HepG2 (cell line): Measurements from ENCODE around the gene ATP1A2. TPM values are rescaled to one million over a fixed set of nuclear protein-coding genes. Genes with fewer than 3 reads are reported as not detected.

ENCODE experiments used
- ATAC-seq: fragments of 200-7000 bp; cut with Tn5 transposase; 3 replicates; pipeline ENCODE4 v1.9.1; 2020; ENCODE audit warnings: mild to moderate bottlenecking, moderate library complexity
- BruUV-seq: library from RNA; stranded (reverse); fragments of 400-500 nt; replicated peaks from 2 replicates; lab custom pipeline; 2021; lab: Mats Ljungman, UMichigan
- CTCF ChIA-PET: fragments of 300-600 bp; formaldehyde crosslinking; extraction: SDS; loops from one replicate; lab custom pipeline; 2021; ENCODE audit warnings: low total read pairs, inconsistent platforms, low intra/inter-chr PET ratio; lab: Yijun Ruan, JAX
- POLR2A ChIA-PET: fragments of 350-600 bp; sonication (Branson Sonifier 250); formaldehyde crosslinking; loops from one replicate; lab custom pipeline; 2020; ENCODE audit warnings: antibody characterized with exemption, inconsistent platforms; lab: Yijun Ruan, JAX
- DNase-seq: peaks from one replicate; pipeline ENCODE4 v3.0.0-alpha.2; 2015; ENCODE audit warnings: low spot score
- FAIRE-seq: peaks from 3 replicates; lab custom pipeline; 2011; peaks lifted over from hg19 to GRCh38; lab: Jason Lieb, UNC
- H2AFZ ChIP-seq: one replicate; pipeline ENCODE4 v1.6.1; 2011; ENCODE audit warnings: low read length, inconsistent platforms
- H3K27ac ChIP-seq: fragments of 300-600 bp; 3 replicates; pipeline ENCODE4 v1.8.0; 2011; ENCODE audit warnings: mixed run types, mild to moderate bottlenecking, mixed read lengths, low read length, inconsistent platforms; ENCODE audit not compliant: insufficient read depth; ENCODE audit errors: extremely low read length
- H3K27me3 ChIP-seq, 2 experiments: fragments of 200-600 bp in 1 of 2; 2 replicates in 1 of 2; 3 replicates in 1 of 2; pipeline versions ENCODE4 v1.6.0 to v1.8.0; 2011; ENCODE audit warnings: low read length in 2 of 2, mild to moderate bottlenecking in 2 of 2, moderate library complexity in 2 of 2, inconsistent platforms in 1 of 2; ENCODE audit not compliant: insufficient read depth in 2 of 2, control insufficient read depth in 1 of 2
- H3K36me3 ChIP-seq, 2 experiments: fragments of 200-600 bp in 1 of 2; replicated peaks in 1 of 2; 2 replicates in 1 of 2; 3 replicates in 1 of 2; pipeline versions ENCODE4 v1.5.1 to v1.8.0; 2011; ENCODE audit warnings: low read length in 2 of 2, inconsistent platforms in 1 of 2; ENCODE audit not compliant: insufficient read depth in 2 of 2, control insufficient read depth in 1 of 2
- H3K4me1 ChIP-seq: 2 replicates; pipeline ENCODE4 v1.5.1; 2012; ENCODE audit warnings: low read length, inconsistent platforms; ENCODE audit not compliant: insufficient read depth
- H3K4me2 ChIP-seq: 2 replicates; pipeline ENCODE4 v1.6.0; 2011; ENCODE audit warnings: low read depth, low read length, inconsistent platforms
- H3K4me3 ChIP-seq, 3 experiments: fragments of 200-600 bp in 1 of 3; sonication (generic), shearing (Covaris generic) in 1 of 3; replicated peaks in 1 of 3; 2 replicates each; pipeline ENCODE4 v1.5.1; 2011 to 2016; ENCODE audit warnings: low read length in 3 of 3, inconsistent platforms in 2 of 3, low read depth in 2 of 3, mild to moderate bottlenecking in 2 of 3, control low read depth in 1 of 3, mixed read lengths in 1 of 3; ENCODE audit not compliant: insufficient read depth in 1 of 3
- H3K79me2 ChIP-seq: one replicate; pipeline ENCODE4 v1.6.1; 2011; ENCODE audit warnings: low read length, inconsistent platforms; ENCODE audit not compliant: insufficient read depth
- H3K9ac ChIP-seq: 2 replicates; pipeline ENCODE4 v1.6.0; 2011; ENCODE audit warnings: mild to moderate bottlenecking, low read depth, low read length, inconsistent platforms; ENCODE audit not compliant: insufficient read depth
- H3K9me3 ChIP-seq: 2 replicates; pipeline ENCODE4 v1.5.1; 2012; ENCODE audit warnings: mild to moderate bottlenecking, low read length
- H4K20me1 ChIP-seq: 2 replicates; pipeline ENCODE4 v1.6.0; 2011; ENCODE audit warnings: inconsistent platforms, mild to moderate bottlenecking, low read length, moderate library complexity; ENCODE audit not compliant: insufficient read depth
- ATF2 ChIP-seq: sonication (generic); formaldehyde crosslinking; IDR thresholded peaks from 2 replicates; pipeline ENCODE4 v1.4.0; 2020; ENCODE audit warnings: missing genetic modification reagents
- CBFB ChIP-seq: sonication (generic); formaldehyde crosslinking; IDR thresholded peaks from 2 replicates; pipeline ENCODE4 v1.4.0; 2020; ENCODE audit warnings: missing genetic modification reagents
- CERS6 ChIP-seq: sonication (generic); formaldehyde crosslinking; IDR thresholded peaks from 2 replicates; pipeline ENCODE4 v1.5.0; 2020; ENCODE audit warnings: missing genetic modification reagents
- E2F5 ChIP-seq: sonication (generic); formaldehyde crosslinking; conservative IDR thresholded peaks from 2 replicates; pipeline ENCODE4 v1.4.0; 2020; ENCODE audit warnings: missing genetic modification reagents
- HDAC1 ChIP-seq: sonication (generic); formaldehyde crosslinking; IDR thresholded peaks from 2 replicates; pipeline ENCODE4 v1.5.1; 2020; ENCODE audit warnings: mild to moderate bottlenecking, missing genetic modification reagents
- SKI ChIP-seq: fragments of 450-650 bp; IDR thresholded peaks from one replicate; pipeline ENCODE4 v1.6.1; 2018; ENCODE audit warnings: mild to moderate bottlenecking; ENCODE audit not compliant: partially characterized antibody
- ZBTB3 ChIP-seq: sonication (generic); formaldehyde crosslinking; IDR thresholded peaks from 2 replicates; pipeline ENCODE4 v1.4.0; 2020; ENCODE audit warnings: low read depth, mild to moderate bottlenecking, moderate library complexity, missing genetic modification reagents, borderline replicate concordance
- WGBS: methylation state at CpG from one replicate; pipeline ENCODE4 v1.1.6; 2017; ENCODE audit warnings: low lambda C conversion rate; 5-methylcytosine and 5-hydroxymethylcytosine counted together
- in situ Hi-C: cut with HindIII; loops from 2 replicates; pipeline ENCODE4 v1.10.0; 2017; ENCODE audit warnings: low pct_unique_long_range_greater_than_20kb; ENCODE audit not compliant: extremely low pct_ligation_motif_present
- intact Hi-C: fragments of 100-400 bp; cut with micrococcal nuclease; formaldehyde crosslinking; loops from one replicate; pipeline ENCODE4 v1.10.0; 2022; ENCODE audit not compliant: unreplicated experiment
- polyA plus RNA-seq, 8 experiments: library from polyadenylated mRNA; depleted of rRNA in 3 of 8; stranded (reverse) in 7 of 8; unstranded in 1 of 8; fragments of >200 nt; fragmentation: Illumina TruSeq in 4 of 8; extraction: Trizol in 4 of 8; gene quantifications; 2 replicates each; pipeline versions ENCODE4 v1.2.1 to v1.2.3, GENCODE V29; 2011 to 2016; ENCODE audit warnings: low read depth in 4 of 8, missing spikeins in 1 of 8, mixed read lengths in 1 of 8; ENCODE audit not compliant: insufficient read depth in 1 of 8
- total RNA-seq, 5 experiments: library from RNA; depleted of rRNA; stranded (reverse); fragments of >200 nt; fragmentation: Illumina TruSeq; extraction: Trizol; gene quantifications; 2 replicates each; pipeline ENCODE4 v1.2.3, GENCODE V29; 2016; ENCODE audit warnings: low read depth in 1 of 5

The ATP1A2 gene
- total and polyA plus RNA-seq, 2 of the 13 experiments (the other 11 are each of a cell fraction or from before 2014, with no cell fraction given) = 0.16 TPM; not detected in 1

GRCh38 chr1:160167056-160167455 is 51.5 kb downstream of the ATP1A2 start:
- Histone ChIP-seq H3K4me3 (no peak overlapping the region), H3K9ac (no peak overlapping the region), H4K20me1 (no peaks in the 10 kb centered on the region), H3K4me1 (peaks cover 33% of the 10 kb centered on the region), H3K36me3 (no peaks in the 10 kb centered on the region), H3K79me2 (no peaks in the 10 kb centered on the region), H3K4me2 (no peak overlapping the region), H3K27ac (no peak overlapping the region), H3K9me3 (no peaks in the 10 kb centered on the region), H3K27me3 (peaks cover 0 to 23% of the 10 kb centered on the region in 2 experiments; a peak in 3 of 5 replicates), H2AFZ (no peak overlapping the region)
- no peak for FAIRE-seq
- no TSS peak for BruUV-seq
- no peak for DNase-seq
- intact Hi-C loops (no loop called here), in situ Hi-C loops (no loop called here)
- no peak for TF ChIP-seq HDAC1 (CRISPR knock-in tag)
- no peak for TF ChIP-seq ZBTB3
- no peak for TF ChIP-seq ATF2 (CRISPR knock-in tag)
- TF ChIP-seq E2F5 (CRISPR knock-in tag) = no peak
- no peak for TF ChIP-seq CBFB
- TF ChIP-seq SKI = no peak
- no peak for TF ChIP-seq CERS6
- ChIA-PET CTCF (no interaction called here), POLR2A (no interaction called here)
- ATAC-seq = no peak
- WGBS = 38% methylated on average over 3 of the region's 4 CpGs
